Measurements from ENCODE around the gene LAMB3.
"Not testable (repeated sequence)": the region's sequence is repeated elsewhere in the genome, so short reads cannot be mapped to it uniquely, and the experiment has no call there.

Gene LAMB3

DNA sequence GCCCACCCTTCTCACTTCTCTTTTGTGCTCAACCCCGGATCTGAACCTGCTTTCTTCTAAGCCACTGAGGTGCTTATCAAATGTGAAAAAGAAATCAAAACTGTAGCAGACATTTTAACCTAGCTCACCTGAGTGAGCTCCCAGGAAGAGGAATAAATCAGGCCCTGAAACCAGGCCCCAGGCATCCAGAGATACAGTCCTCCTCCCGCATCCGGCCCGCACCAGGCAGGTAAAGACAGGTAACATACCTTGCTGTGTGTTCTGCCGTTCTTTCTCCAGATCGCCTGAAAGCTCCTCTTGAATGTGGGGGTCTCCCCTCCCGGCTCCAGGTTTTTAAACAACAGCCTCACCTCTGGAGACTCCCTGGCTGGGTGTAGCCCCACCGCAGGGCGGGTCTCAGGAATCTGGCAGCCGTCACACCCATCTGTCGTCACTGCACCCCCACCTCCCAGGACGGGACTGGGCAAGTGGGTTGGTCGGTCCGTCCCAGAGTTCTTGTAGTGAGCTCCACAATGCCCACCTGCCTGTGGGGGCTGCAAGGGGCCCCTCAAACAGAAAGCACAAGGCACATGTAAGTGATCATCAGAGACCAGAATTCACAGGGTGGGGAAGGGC, at the start of gene LAMB3:
LAMB3 (minus strand) TSS at position 305 of the 615 bp plus-strand sequence. CDS start 1,481 bp downstream, outside the sequence.
- no peak for DNase-seq (ENCODE audit: low read depth)

DNA sequence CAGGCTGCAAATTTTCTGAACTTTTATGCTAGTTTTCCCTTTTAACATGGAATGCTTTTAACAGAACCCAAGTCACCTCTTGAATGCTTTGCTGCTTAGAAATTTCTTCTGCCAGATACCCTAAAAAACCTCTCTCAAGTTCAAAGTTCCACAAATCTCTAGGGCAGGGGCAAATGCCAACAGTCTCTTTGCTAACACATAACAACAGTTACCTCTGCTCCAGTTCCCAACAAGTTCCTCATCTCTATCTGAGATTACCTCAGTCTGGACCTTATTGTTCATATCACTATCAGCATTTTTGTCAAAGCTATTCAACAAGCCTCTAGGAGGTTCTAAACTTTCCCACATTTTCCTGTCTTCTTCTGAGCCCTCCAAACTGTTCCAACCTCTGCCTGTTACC, 48.5 kb upstream of the LAMB3 start:
- DNase-seq (ENCODE audit: low read depth), result not testable (repeated sequence)

DNA sequence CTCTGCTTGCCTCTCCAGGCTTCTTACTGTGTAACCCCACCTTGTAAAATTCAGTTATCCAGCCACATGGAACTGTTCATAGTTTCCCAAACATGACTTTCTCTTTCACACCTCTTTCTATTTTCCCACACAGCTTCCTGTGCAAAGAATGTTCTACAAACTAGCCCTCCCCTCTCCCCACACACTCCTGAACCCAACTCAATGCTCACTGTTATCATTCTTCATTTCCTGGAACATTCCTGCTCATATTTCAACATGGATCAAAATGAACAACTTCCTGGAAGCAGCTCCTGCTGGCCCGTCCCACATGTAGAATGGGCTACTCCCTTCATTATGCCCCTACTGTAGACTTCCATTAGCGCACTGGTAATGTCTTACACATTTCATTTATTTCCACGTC, 44.9 kb upstream of the LAMB3 start:
- DNase-seq (ENCODE audit: low read depth), result no peak

DNA sequence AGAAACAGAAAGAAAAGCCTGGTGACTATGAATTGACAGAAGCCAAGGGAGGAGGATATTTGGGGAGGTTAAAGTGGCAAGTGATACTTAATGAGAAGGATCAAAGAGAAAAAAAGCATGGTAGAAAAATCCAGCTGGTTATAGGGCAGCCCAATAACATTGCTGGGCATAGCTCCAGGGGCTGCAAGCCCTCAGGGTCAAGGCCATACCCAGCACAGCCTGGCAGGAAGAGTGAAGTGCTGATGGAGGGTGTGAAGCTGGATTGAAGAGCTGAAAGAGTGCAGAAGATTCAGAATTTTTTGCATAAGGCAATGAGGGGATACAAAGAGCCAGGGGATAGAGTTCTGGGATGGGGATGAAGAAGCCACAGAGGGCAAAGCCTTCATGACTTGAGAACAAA, 44.4 kb upstream of the LAMB3 start:
- no peak for DNase-seq (ENCODE audit: low read depth)

DNA sequence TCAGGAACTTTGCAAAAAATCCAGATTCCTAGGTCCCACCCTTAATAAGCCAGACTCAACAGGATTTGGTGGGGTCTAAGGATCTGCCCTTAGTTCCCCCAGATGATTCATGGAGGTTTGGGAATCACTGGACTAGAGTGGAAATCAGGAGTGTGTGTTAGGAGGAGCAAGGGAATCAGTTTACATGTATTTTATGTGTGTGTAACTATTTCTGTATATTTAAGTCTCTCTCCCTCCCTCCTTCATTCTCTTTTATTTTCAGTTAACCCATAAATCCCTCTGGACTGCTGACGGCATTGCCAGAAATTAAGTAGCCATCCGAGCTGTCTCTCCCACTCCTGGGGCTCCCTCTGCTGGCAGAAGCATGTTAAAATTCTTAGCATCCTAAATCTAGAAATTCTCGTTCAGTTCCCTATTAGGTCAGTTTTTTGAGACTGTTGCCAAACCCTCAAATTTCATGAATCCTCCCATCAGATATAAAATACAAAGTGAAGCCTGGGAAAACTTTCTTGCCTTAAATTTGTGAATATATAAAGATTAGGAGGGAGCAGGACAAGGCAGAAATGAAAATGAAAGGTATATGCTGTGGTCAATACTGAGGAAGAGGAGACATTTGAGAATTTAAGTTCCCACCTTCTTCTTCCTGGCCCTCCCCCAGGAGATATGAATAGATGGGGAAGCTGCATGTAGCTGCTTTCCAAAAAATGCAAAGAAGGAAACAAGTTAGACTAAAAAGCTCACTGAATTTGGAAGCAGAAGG, 40.7 kb upstream of the LAMB3 start:
- peak; percentile 65 for DNase-seq (ENCODE audit: low read depth)

DNA sequence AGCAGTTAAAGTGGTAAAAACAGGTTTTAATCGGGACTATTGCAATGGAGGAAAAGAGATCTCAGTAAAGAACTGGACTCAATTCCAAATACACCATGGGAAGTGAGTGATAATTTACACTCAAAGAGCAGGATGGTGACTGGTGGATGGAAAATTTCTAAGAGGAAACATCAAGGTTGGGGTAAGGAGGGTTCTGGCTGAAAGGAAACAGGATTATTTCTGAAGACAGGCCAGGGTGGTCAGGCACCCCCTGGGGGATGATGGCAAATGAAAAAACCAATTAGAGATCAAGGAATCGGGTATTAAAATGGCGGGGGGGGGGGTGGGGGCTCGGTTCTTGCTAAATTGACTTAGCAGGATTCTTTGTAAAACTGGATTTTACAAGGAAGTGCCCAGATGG, 40.1 kb upstream of the LAMB3 start:
- no peak for DNase-seq (ENCODE audit: low read depth)

DNA sequence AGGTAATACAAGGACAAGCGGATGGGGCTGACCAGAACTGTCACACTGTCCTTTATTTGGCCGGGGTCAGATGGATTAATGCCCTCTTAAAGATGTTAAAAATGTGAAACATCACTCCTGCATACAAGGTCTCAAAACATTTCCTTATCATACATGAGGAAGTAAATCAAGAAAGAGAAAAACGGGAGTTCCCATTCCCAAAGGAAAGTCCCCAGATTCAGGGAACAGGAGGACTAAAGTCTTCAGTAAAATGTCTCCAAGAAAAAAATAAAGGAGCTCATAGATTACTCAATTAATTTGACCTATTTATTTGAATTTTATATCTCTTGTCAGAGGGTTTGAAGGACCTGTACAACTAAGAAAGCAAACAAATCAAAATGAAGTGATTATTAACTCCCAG, 39.0 kb upstream of the LAMB3 start:
- no peak for DNase-seq (ENCODE audit: low read depth)

DNA sequence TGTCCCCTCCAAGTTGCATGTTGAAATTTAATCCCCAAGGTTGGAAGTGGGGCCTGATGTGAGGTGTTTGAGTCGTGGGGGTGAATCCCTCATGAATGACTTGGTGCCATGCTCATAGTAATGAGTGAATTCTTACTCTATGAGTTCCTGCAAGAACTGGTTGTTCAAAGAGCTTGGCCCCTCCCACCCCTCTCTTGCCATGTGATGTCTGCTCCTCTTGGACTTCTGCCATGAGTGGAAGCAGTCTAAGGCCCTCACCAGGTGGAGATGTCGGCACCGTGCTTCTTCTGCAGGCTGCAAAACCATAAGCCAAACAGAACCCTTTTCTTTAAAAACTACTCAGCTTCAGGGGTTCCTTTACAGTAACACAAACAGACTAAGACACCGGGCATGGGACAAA, 37.3 kb upstream of the LAMB3 start:
- DNase-seq (ENCODE audit: low read depth), result no peak

DNA sequence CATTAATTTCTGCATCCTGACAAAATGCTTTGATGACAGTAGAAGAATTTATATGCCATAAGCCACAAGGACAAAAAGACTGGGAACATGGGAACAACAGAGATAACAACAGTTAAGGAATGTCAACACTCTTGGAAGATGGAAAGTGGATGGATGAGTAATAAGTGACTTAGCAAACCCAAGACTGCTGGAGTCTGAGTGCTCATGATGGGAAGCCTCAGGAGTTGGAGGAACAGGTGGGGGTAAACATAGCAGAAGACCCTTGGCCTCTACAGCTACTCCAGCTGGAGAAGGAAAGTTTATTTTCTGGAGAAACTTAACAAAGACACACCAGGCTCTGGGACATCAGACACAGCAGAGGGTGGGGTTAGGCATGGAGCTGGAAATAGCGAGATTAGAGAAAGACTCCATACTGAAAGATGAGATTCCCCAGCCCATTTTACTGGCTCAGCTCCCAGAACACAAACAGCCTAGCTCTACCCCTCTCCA, 36.6 kb upstream of the LAMB3 start:
- no peak for DNase-seq (ENCODE audit: low read depth)

DNA sequence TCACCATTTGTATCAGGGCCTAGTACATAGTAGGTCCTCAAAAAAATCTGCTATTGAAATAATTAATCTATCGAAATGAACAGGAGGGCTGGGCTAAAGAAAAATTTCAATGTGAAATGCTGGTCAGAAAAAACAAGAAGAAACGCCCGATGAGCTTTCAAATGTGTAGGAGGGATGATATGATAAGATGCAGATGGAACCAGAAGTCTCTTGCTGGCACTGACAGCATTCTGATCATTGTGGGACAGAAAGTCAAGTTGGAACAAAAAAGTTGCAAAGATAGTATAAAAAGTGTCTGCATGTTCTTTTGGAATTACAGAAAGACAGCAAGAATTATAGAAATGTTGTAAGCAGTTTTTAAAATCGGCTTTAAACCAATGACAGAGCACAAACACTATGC, 34.1 kb upstream of the LAMB3 start:
- DNase-seq (ENCODE audit: low read depth), result no peak

DNA sequence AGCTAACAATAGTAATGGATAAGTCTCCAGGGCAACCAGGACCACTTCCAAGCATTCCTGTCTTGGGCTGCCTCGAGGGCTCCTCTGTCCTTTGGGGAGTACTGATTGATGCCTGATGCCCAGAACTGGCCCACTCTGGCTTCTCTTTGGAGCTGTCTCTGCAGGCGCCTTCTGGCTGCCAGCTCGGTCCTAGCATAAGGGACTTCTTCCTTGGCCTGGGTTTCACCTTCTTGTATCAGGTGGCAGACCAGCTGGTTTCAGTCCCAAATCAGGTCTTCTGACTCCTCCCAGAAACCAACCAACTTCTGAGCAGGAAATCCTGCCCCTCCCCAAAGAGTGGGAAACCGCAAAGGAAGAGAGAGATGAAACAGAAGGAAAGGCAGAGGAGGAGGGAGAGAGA, 33.6 kb upstream of the LAMB3 start:
- no peak for DNase-seq (ENCODE audit: low read depth)

DNA sequence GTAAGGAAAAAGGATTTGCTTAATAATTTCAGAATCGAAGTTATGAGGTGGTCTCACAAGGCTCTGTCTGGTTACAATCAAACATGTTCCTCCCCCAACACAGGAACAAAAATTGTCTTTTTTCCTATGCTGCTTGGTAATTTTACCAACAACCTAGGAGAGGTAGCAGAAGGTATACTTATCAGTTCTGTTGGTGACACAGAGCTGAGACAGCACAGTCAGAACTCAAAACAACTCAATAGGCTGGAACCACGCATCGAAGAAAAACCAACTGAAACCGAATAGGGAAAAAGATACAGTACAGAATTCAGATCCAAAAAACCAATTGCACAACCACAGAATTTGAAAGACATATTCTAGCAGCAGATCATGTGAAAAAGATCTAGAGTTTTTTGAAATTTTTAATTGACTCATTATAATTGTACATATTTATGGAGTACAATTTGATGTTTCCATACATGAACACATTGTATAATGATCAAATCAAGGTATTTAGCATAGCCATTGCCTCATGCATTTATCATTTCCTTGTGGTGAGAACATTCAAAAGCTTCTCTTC, 26.8 kb upstream of the LAMB3 start:
- no peak for DNase-seq (ENCODE audit: low read depth)

DNA sequence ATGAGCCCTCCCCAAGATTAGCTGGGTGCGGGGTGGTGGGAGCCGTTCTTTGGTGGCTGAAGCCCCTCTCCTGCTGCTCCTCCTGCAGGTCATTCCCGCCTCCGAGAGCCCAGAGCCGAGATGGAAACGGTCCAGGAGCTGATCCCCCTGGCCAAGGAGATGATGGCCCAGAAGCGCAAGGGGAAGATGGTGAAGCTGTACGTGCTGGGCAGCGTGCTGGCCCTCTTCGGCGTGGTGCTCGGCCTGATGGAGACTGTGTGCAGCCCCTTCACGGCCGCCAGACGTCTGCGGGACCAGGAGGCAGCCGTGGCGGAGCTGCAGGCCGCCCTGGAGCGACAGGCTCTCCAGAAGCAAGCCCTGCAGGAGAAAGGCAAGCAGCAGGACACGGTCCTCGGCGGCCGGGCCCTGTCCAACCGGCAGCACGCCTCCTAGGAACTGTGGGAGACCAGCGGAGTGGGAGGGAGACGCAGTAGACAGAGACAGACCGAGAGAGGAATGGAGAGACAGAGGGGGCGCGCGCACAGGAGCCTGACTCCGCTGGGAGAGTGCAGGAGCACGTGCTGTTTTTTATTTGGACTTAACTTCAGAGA, 23.4 kb upstream of the LAMB3 start:
- DNase-seq (ENCODE audit: low read depth), result no peak

DNA sequence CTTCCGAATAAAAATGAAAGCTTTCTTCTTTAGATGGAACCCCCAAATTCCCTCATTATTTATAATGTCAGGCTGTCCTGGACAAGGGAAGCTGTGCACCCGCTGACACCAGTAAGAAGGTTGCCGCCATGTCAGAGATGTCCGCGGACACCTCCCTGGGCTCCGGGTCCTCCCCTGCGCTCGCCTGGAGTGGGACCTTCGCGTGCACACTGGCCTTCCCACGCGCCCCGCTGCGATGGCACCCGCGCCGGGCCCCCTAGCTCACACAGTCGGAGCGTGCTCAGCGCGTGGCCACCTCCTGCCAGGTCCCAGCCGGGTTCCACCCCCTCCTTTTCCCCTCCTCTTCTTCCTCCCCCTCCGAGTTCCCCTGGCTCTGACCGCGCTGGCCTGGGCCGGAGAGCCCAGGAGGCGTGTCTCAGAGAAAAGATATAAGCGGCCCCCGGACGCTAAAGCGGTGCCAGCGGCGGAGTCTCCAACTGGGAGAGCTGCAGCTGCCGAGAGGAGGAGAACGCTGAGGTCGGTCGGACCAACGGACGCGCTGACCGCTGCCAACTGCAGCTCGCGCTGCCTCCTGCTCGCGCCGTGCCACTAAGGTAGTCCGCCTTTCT, 22.8 kb upstream of the LAMB3 start, which contains the start of gene G0S2:
G0S2 (plus strand) TSS at position 456 of the 608 bp plus-strand sequence. CDS start 273 bp downstream, outside the sequence.
- DNase-seq (ENCODE audit: low read depth), result peak; percentile 35

DNA sequence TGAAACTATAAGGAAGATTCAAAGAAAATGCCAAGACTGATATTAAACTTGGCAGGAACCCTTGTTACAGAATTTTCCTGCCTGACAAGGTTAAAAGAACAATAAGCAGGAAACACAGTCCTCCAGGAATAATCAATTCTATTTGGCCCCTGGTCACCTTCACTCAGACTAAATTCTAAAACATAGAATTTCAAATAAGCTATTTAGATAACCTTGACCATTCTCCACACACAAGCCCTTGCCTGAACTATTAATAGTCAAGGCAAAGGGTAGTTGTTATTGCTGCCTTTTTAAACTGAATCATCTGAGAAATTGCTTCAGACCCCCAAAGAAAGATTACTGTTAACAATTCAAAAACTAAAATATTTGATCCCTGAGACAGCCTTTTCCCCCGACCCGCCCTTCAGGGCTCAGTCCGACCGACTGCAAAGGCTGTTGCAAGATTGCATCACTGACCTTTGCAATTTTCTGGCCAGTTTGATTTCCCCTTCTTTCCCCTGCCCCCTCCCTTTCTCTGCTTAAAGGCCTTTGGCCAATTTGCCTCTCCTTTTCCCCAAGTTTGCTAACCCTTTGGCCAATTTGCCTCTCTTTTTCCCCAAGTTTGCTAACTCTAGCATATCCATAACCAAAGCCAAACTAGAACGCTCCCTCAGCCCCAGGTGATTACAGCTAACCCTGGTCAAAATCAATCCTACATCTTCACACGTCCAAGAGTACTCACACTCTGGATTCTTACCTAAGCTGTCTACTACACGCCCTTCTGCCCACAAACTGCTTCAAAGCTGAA, 21.6 kb upstream of the LAMB3 start:
- no peak for DNase-seq (ENCODE audit: low read depth)

DNA sequence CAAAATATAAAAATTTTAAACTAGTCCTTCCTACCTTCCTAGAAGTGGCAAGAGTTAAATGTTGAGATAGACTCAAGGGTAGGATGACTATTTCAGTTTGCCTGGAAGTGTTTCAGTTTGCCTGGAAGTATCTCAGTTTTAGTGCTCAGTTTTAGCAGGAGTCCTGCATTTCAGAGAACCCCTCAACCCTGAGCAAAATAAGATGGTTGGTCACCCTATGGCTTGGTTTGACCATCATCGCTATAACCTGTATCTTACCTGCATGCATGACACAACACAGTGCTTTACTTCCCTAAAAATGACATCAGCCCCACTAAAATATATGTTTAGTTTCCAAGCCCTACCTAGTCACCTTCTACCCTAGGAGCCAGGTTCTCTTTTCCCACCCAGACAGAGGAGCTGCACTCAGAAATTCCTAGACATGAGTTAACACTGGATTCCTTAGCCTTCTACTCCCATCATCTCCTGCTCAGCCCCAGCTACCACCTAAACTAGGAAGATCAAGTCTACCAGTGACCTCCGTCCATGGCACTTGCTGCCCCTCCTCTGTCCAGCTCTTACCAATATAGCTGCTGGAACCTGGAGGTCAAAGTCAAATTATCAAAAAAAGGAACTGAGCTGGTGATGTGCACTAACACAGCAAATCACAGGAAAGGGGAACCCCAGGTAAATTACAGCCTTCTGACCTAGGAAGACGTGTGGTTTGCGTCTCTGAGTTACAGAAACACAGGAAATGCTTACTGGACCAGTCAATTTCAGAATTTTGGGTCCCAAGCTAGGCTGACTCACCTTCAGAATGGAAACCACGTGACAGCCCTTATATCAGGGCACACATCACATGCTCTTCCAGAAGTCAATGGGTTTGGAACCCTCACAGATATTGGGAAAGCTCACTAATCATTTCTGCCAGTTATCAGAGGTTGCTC, 20.7 kb upstream of the LAMB3 start:
- no peak for DNase-seq (ENCODE audit: low read depth)

DNA sequence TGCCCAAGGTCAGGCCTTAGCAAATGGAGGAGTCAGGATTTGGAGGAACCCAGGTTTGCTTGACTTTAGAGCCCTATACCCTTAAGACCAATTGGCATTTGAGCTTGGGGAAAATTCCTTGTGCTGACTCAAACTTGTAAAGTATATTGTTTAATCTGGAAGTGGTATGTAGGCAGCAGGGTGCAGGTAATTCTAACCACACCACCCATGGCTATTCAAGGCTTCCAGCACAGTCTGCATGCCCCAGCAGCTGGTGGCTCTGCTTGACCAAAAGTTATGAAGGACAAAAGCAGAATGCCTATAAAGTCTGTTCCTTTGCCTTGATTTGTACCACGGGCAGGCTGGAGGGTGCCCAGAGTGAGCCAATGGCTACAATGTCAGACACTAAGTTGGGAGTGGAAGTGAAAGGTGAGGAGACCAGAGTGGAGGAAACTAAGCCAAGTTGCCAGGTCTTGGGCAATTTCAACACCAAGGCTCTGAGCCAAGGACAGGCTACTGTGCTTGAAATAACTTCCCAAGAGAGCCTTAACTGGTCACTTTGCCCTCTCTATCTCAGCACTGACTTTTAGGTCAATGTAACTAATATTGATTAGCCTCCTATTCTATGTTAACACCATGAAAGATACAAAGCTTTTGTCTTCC, 18.3 kb upstream of the LAMB3 start:
- DNase-seq (ENCODE audit: low read depth), result no peak

DNA sequence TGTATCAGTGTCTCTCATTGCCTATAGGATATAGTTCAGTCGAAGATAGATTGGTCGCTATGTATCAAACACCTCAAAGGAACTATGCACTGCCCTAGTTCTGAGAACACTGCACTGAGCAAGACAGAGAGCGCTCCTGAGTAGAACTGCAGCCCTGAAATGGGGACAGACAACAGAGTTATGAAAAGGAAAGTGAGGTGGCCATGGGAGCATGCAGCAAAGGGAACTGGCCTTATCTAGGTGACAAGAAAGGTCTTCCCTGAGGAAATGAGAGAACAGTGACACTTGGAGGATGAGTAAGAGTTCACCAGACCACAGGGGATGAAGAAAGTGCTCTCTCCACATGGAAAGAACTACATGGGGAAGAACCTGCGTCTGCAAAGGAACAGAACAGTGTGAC, 15.5 kb upstream of the LAMB3 start:
- no peak for DNase-seq (ENCODE audit: low read depth)

DNA sequence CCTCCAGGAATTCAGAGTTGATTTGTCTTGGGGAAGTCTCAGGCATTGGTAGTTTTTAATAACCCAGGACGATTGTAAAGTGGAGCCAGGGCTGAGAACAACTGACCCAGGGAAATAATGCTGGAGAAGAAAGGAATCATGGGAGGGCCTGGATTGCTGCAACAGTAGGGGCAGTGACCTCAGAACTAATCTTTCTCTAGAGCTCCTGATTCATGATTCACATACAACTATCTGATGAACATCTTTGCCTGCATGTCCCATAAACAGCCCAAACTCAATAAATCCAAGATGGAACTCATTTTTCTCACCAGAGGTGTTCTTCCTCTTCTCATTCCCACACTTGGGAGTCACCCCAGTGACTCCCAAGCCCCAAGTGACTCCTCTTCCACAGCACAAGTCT, 14.9 kb upstream of the LAMB3 start:
- DNase-seq (ENCODE audit: low read depth), result no peak

DNA sequence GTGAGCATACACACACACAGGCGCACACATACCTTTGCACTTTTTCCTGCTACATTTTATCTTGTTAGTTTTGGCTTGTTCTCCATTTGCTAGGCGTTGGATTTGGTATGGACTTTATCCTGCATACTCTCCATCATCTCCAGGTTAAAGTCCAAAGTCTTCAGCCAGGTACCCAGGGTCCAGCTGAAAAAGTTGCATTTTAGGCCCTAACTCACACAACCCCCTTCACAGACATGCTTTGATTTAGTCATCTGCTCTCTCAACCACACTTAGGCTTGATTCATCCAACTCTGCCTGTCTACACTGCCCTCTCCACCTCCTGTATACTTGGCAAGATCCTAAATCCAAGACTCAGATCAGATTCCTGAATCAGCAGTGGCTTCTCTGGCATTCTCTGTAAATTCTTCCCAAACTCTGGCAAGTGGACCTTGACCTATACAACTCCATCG, 10.7 kb upstream of the LAMB3 start:
- DNase-seq (ENCODE audit: low read depth), result no peak
